ENCODE results near the gene CFAP46. TPM values are rescaled to one million over a fixed set of nuclear protein-coding genes. Genes with fewer than 3 reads are reported as not detected.
A peak's percentile ranks its signal among the peaks of the same experiment; 100 is the strongest.

CFAP46 gene
- total and polyA plus RNA-seq, 4 donors = 3.1 to 18.8 (median 7.1) TPM

DNA sequence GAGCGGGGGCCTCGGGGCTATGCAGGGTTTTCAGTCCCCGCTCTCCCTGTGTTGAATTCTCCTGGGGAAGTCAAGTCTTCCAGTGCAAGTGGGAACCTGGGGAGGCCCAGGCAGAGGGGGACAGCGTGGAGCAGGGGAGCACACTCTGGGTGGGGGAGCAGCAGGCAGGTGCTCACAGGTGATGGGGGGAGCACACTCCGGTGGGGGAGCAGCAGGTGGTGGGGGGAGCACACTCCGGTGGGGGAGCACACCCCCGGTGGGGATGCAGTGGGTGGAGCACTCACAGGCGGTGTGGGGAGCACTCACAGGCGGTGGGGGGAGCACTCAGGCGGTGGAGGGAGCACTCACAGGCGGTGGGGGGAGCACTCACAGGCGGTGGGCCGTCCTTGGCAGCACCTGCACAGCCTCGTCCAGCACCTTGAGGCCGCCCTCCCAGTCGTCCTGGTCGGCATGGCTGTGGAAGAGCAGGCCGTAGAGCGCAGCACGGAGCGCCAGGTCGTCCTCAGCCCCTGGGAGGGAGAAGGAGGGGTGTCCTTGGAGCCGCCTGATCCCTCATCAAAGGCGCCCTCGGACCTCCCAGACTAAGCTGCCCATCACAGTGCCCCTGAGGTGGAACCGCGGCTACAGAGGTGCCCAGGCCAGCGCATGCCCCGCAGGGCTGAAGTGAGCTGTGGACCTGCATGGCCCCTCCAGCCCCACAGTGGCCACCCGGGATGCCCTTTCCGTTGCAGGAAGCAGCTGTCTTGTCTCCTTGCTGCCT, 56.7 kb downstream of the CFAP46 start:
- 83 to 86% methylated on average over 24 to 31 of the region's 31 CpGs for WGBS, 2 donors
- H3K27me3 ChIP-seq (ENCODE audit: control insufficient read depth in 3 of 3, insufficient read depth in 3 of 3, low read length in 2 of 3) = peaks cover 0 to 13% (median 4%) of the 10 kb centered on the region in 3 donors
- DNase-seq = peak in 1 of 3 donors; percentile 12
- TF ChIP-seq CTCF (IDR thresholded peaks at IDR 0.05; ENCODE audit: control extremely low read depth, extremely low read depth) = no peak
- no peak overlapping the region for H3K27ac ChIP-seq (ENCODE audit: low read depth in 1 of 2, low read length in 1 of 2)
- no peak overlapping the region for H3K9ac ChIP-seq (ENCODE audit: insufficient read depth in 1 of 2, low read length in 2 of 2)
- H3K4me1 ChIP-seq (ENCODE audit: control insufficient read depth in 5 of 5, insufficient read depth in 5 of 5, low read length in 5 of 5) = no peaks in the 10 kb centered on the region
- no peak for ATAC-seq (ENCODE audit: insufficient read depth, low FRiP score)
- H3K36me3 ChIP-seq (ENCODE audit: control insufficient read depth in 4 of 4, insufficient read depth in 4 of 4, low read length in 4 of 4) = no peaks in the 10 kb centered on the region
- no peak overlapping the region for H3K4me3 ChIP-seq
- peaks cover 0 to 6% (median 0%) of the 10 kb centered on the region in 4 donors for H3K9me3 ChIP-seq (ENCODE audit: control insufficient read depth in 4 of 4, insufficient read depth in 3 of 4, low read length in 3 of 4)

- no peak for ATAC-seq (ENCODE audit: insufficient read depth, low FRiP score)
- peaks cover 0 to 11% (median 0%) of the 10 kb centered on the region in 3 donors for H3K27me3 ChIP-seq (ENCODE audit: control insufficient read depth in 3 of 3, insufficient read depth in 3 of 3, low read length in 2 of 3)
- TF ChIP-seq CTCF (IDR thresholded peaks at IDR 0.05; ENCODE audit: control extremely low read depth, extremely low read depth) = no peak
- no peak overlapping the region for H3K27ac ChIP-seq (ENCODE audit: low read depth in 1 of 2, low read length in 1 of 2)
- no peak overlapping the region for H3K9ac ChIP-seq (ENCODE audit: insufficient read depth in 1 of 2, low read length in 2 of 2)
- 89 to 91% methylated on average over 27 to 28 of the region's 28 CpGs for WGBS, 2 donors
- no peaks in the 10 kb centered on the region for H3K36me3 ChIP-seq (ENCODE audit: control insufficient read depth in 4 of 4, insufficient read depth in 4 of 4, low read length in 4 of 4)
- peaks cover 0 to 5% (median 0%) of the 10 kb centered on the region in 4 donors for H3K9me3 ChIP-seq (ENCODE audit: control insufficient read depth in 4 of 4, insufficient read depth in 3 of 4, low read length in 3 of 4)
- DNase-seq = peak in 1 of 3 donors; percentile 5
- H3K4me1 ChIP-seq (ENCODE audit: control insufficient read depth in 5 of 5, insufficient read depth in 5 of 5, low read length in 5 of 5) = no peaks in the 10 kb centered on the region
- H3K4me3 ChIP-seq = no peak overlapping the region
Measured at GRCh38 chr10:132884691-132885271, 57.6 kb downstream of the CFAP46 start.

- H3K36me3 ChIP-seq (ENCODE audit: control insufficient read depth in 4 of 4, insufficient read depth in 4 of 4, low read length in 4 of 4) = no peaks in the 10 kb centered on the region
- peaks cover 0 to 8% (median 0%) of the 10 kb centered on the region in 3 donors for H3K27me3 ChIP-seq (ENCODE audit: control insufficient read depth in 3 of 3, insufficient read depth in 3 of 3, low read length in 2 of 3)
- no peak for ATAC-seq (ENCODE audit: insufficient read depth, low FRiP score)
- WGBS, 2 donors = 72 to 80% methylated on average over 18 of the region's 18 CpGs
- H3K27ac ChIP-seq (ENCODE audit: low read depth in 1 of 2, low read length in 1 of 2) = no peak overlapping the region
- H3K9ac ChIP-seq (ENCODE audit: insufficient read depth in 1 of 2, low read length in 2 of 2) = no peak overlapping the region
- H3K9me3 ChIP-seq (ENCODE audit: control insufficient read depth in 4 of 4, insufficient read depth in 3 of 4, low read length in 3 of 4) = peaks cover 0 to 3% (median 0%) of the 10 kb centered on the region in 4 donors
- TF ChIP-seq CTCF (IDR thresholded peaks at IDR 0.05; ENCODE audit: control extremely low read depth, extremely low read depth) = no peak
- H3K4me1 ChIP-seq (ENCODE audit: control insufficient read depth in 5 of 5, insufficient read depth in 5 of 5, low read length in 5 of 5) = peaks cover 0 to 6% (median 0%) of the 10 kb centered on the region in 5 donors
- peak in 1 of 3 donors; percentile 11 for DNase-seq
- H3K4me3 ChIP-seq = no peak overlapping the region
Measured at GRCh38 chr10:132884041-132884440, 58.3 kb downstream of the CFAP46 start.

Data from lung (tissue), 12 donors.